Fibroblast of lung (primary cell): ENCODE results near the gene GPRIN3. TPM values are rescaled to one million over a fixed set of nuclear protein-coding genes. Genes with fewer than 3 reads are reported as not detected.

Experiments
- DNase-seq, 2 donors: peaks; one replicate each; pipeline versions ENCODE4 v3.0.0 to v3.0.0-alpha.2; 2010; ENCODE audit warnings: low read depth in 2 of 2
- H2AFZ ChIP-seq: 2 replicates; pipeline ENCODE4 v1.5.1; 2012; ENCODE audit warnings: low read length, control low read depth, inconsistent platforms
- H3K27ac ChIP-seq: 2 replicates; pipeline ENCODE4 v1.5.1; 2011; ENCODE audit warnings: low read length, control low read depth; ENCODE audit not compliant: insufficient read depth
- H3K27me3 ChIP-seq: 2 replicates; pipeline ENCODE4 v1.5.1; 2011; ENCODE audit warnings: mild to moderate bottlenecking, low read length; ENCODE audit not compliant: control insufficient read depth, insufficient read depth
- H3K36me3 ChIP-seq: 2 replicates; pipeline ENCODE4 v1.5.1; 2011; ENCODE audit warnings: low read length; ENCODE audit not compliant: control insufficient read depth, insufficient read depth
- H3K4me1 ChIP-seq: 2 replicates; pipeline ENCODE4 v1.5.1; 2011; ENCODE audit warnings: low read length; ENCODE audit not compliant: control insufficient read depth, insufficient read depth; ENCODE audit errors: extremely low read depth
- H3K4me2 ChIP-seq: 2 replicates; pipeline ENCODE4 v1.5.1; 2011; ENCODE audit warnings: low read length, control low read depth; ENCODE audit not compliant: insufficient read depth; ENCODE audit errors: extremely low read depth
- H3K4me3 ChIP-seq, 4 experiments: fragments of 200-600 bp in 1 of 4; sonication (generic) in 1 of 4; replicated peaks in 1 of 4; 2 replicates each; pipeline ENCODE4 v1.5.1; 2011 to 2016; ENCODE audit warnings: low read length in 4 of 4, low read depth in 3 of 4, mild to moderate bottlenecking in 3 of 4, control low read depth in 2 of 4, inconsistent platforms in 1 of 4, mixed read lengths in 1 of 4; ENCODE audit not compliant: insufficient read depth in 1 of 4; ENCODE audit errors: control extremely low read depth in 1 of 4
- H3K79me2 ChIP-seq: 2 replicates; pipeline ENCODE4 v1.5.1; 2012; ENCODE audit warnings: mild to moderate bottlenecking, low read length, inconsistent platforms; ENCODE audit not compliant: control insufficient read depth, insufficient read depth
- H3K9ac ChIP-seq: 2 replicates; pipeline ENCODE4 v1.5.1; 2011; ENCODE audit warnings: mild to moderate bottlenecking, low read length, control low read depth; ENCODE audit not compliant: insufficient read depth
- H3K9me3 ChIP-seq: 2 replicates; pipeline ENCODE4 v1.5.1; 2012; ENCODE audit warnings: low read depth, low read length; ENCODE audit not compliant: control insufficient read depth, insufficient read depth
- H4K20me1 ChIP-seq: 2 replicates; pipeline ENCODE4 v1.5.1; 2011; ENCODE audit warnings: low read length; ENCODE audit not compliant: control insufficient read depth, insufficient read depth; ENCODE audit errors: extremely low read depth
- EZH2 ChIP-seq: IDR thresholded peaks from 2 replicates; pipeline ENCODE4 v1.5.1; 2012; ENCODE audit warnings: low read length, control low read depth, mild to moderate bottlenecking; ENCODE audit errors: missing control alignments
- polyA plus RNA-seq, 2 donors: library from polyadenylated mRNA; depleted of rRNA in 1 of 2; stranded (reverse) in 1 of 2; unstranded in 1 of 2; fragments of >200 nt; gene quantifications; 2 replicates each; pipeline ENCODE4 v1.2.1, GENCODE V29; 2011 to 2012; ENCODE audit warnings: missing spikeins in 1 of 2
- total RNA-seq: library from RNA; depleted of rRNA; stranded (reverse); fragments of >200 nt; gene quantifications from 2 replicates; pipeline ENCODE4 v1.2.1, GENCODE V29; 2014
- TF ChIP-seq, protein P1 (sequence below), 2 donors: IDR thresholded peaks in 1 of 2; conservative IDR thresholded peaks in 1 of 2; 1 replicate in 1 of 2; 2 replicates in 1 of 2; pipeline ENCODE4 v1.5.1; 2011 to 2012; ENCODE audit warnings: low read length in 2 of 2, control low read depth in 1 of 2, inconsistent platforms in 1 of 2, low read depth in 1 of 2, mild to moderate bottlenecking in 1 of 2

The GPRIN3 gene
- total and polyA plus RNA-seq, 2 donors (not counting 1 experiment from before 2014, with no cell fraction given) = under 0.01 to 0.01 TPM

DNA sequence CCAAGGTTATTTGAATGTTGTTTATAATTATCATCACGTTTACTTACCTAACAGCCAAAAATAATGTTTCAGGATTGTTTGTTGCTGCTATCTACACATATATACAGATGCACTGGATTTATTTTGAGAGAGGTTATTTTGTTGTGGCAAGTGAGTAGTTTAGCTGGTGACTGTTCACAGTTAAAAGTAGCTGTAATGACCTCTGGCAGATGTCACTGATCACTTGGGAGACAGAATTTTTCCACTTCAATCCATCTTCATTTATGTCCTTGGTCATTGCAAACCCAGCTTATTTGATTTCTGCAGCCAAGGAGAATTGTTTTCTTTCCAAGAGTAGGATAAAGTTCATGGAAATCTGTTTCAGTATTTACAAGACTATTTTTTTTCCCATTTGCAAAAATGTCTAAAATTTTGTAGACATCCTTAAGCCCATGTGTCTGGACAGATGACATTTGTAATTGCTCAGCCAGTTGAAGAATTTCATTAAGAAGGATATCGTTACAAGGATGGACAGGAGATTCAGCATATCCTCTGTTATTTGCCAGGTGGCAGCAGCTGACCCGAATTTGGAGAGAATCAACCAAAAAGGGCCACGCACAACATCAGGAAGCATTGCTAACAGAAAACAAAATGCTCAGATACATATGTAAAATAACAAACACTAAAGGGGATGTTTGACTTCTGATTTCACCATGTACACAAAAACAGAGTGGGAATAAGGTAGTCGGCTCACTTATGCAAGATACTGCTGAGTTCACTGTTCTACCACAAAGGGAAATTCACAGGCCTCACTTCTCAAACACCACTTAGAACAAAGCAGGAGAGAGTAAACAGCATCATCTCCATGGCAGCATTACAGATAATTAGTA lies 64.5 kb downstream of the GPRIN3 start:
- no peak for DNase-seq
- Histone ChIP-seq H3K36me3 (no peaks in the 10 kb centered on the region), H3K27ac (no peak overlapping the region), H3K4me1 (no peaks in the 10 kb centered on the region), H3K9ac (no peak overlapping the region), H3K27me3 (no peaks in the 10 kb centered on the region), H4K20me1 (no peaks in the 10 kb centered on the region), H3K4me3 (no peak overlapping the region), H3K9me3 (no peaks in the 10 kb centered on the region), H3K4me2 (no peak overlapping the region), H2AFZ (no peak overlapping the region), H3K79me2 (no peaks in the 10 kb centered on the region)
- TF ChIP-seq EZH2 = no peak
- TF ChIP-seq, protein P1, sequence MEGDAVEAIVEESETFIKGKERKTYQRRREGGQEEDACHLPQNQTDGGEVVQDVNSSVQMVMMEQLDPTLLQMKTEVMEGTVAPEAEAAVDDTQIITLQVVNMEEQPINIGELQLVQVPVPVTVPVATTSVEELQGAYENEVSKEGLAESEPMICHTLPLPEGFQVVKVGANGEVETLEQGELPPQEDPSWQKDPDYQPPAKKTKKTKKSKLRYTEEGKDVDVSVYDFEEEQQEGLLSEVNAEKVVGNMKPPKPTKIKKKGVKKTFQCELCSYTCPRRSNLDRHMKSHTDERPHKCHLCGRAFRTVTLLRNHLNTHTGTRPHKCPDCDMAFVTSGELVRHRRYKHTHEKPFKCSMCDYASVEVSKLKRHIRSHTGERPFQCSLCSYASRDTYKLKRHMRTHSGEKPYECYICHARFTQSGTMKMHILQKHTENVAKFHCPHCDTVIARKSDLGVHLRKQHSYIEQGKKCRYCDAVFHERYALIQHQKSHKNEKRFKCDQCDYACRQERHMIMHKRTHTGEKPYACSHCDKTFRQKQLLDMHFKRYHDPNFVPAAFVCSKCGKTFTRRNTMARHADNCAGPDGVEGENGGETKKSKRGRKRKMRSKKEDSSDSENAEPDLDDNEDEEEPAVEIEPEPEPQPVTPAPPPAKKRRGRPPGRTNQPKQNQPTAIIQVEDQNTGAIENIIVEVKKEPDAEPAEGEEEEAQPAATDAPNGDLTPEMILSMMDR (conservative IDR thresholded peaks at IDR 0.05 in 1 of 2, IDR thresholded peaks at IDR 0.05 in 1 of 2; ENCODE audit: low read depth in 1 of 2, low read length in 2 of 2) = no peak

DNA sequence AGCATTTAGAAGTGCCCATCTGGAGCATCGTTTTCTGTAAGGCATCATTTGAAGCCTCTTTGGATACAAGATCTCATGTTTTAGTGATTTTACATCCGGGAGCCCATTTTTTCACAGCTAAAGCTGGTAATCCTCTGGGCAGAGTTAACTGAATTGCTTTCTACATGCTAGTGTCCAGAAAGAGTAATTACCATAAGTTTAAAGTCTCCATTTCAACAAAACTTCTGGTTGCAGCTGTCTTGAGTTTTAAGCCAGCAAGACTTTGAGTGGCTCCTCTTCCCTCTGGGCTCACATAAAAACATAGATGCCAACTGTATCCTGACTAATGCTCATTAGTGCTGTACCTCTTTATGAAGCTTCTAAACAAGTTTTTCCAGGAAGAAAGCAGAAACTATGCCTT lies 65.4 kb downstream of the GPRIN3 start:
- H3K36me3 ChIP-seq = no peaks in the 10 kb centered on the region
- H3K27me3 ChIP-seq = no peaks in the 10 kb centered on the region
- no peak overlapping the region for H3K4me3 ChIP-seq
- H3K79me2 ChIP-seq = no peaks in the 10 kb centered on the region
- H3K4me2 ChIP-seq = no peak overlapping the region
- H3K9me3 ChIP-seq = no peaks in the 10 kb centered on the region
- no peak for DNase-seq
- H3K9ac ChIP-seq = no peak overlapping the region
- TF ChIP-seq EZH2 = no peak
- TF ChIP-seq, protein P1 (conservative IDR thresholded peaks at IDR 0.05 in 1 of 2, IDR thresholded peaks at IDR 0.05 in 1 of 2; ENCODE audit: low read depth in 1 of 2, low read length in 2 of 2) = no peak
- H4K20me1 ChIP-seq = no peaks in the 10 kb centered on the region
- no peaks in the 10 kb centered on the region for H3K4me1 ChIP-seq
- no peak overlapping the region for H2AFZ ChIP-seq
- H3K27ac ChIP-seq = no peak overlapping the region

DNA sequence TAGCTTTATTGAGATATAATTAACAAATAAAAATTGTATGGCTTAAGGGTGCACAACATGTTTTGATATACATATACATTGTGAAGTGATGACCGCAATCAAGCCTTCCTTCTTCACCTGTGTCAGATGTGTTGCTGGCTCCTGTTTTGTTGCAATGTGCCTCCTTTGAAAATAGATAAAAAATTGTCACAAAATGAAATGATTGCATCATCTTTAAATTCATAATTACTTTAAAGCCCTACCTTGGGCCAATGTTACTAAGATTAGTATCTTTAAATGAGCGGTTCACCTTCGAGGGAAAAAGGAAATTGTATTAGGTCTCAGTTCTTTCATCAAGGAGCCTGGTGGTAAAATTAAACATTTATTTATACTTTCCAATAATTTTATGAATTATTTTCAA lies 77.3 kb downstream of the GPRIN3 start:
- TF ChIP-seq, protein P1 (conservative IDR thresholded peaks at IDR 0.05 in 1 of 2, IDR thresholded peaks at IDR 0.05 in 1 of 2; ENCODE audit: low read depth in 1 of 2, low read length in 2 of 2) = no peak
- no peak for TF ChIP-seq EZH2

More for the DNA sequence above, 77.3 kb downstream of the GPRIN3 start:
- Histone ChIP-seq H3K27me3 (no peaks in the 10 kb centered on the region), H4K20me1 (no peaks in the 10 kb centered on the region), H3K36me3 (no peaks in the 10 kb centered on the region), H3K79me2 (no peaks in the 10 kb centered on the region), H3K9me3 (no peaks in the 10 kb centered on the region), H2AFZ (no peak overlapping the region), H3K4me3 (no peak overlapping the region), H3K27ac (no peak overlapping the region), H3K4me1 (no peaks in the 10 kb centered on the region), H3K9ac (no peak overlapping the region), H3K4me2 (no peak overlapping the region)
- no peak for DNase-seq
